ENCODE data around the gene PCDHA4.
"Not testable (repeated sequence)": the region's sequence is repeated elsewhere in the genome, so short reads cannot be mapped to it uniquely, and the experiment has no call there.

PCDHA4 gene

DNA sequence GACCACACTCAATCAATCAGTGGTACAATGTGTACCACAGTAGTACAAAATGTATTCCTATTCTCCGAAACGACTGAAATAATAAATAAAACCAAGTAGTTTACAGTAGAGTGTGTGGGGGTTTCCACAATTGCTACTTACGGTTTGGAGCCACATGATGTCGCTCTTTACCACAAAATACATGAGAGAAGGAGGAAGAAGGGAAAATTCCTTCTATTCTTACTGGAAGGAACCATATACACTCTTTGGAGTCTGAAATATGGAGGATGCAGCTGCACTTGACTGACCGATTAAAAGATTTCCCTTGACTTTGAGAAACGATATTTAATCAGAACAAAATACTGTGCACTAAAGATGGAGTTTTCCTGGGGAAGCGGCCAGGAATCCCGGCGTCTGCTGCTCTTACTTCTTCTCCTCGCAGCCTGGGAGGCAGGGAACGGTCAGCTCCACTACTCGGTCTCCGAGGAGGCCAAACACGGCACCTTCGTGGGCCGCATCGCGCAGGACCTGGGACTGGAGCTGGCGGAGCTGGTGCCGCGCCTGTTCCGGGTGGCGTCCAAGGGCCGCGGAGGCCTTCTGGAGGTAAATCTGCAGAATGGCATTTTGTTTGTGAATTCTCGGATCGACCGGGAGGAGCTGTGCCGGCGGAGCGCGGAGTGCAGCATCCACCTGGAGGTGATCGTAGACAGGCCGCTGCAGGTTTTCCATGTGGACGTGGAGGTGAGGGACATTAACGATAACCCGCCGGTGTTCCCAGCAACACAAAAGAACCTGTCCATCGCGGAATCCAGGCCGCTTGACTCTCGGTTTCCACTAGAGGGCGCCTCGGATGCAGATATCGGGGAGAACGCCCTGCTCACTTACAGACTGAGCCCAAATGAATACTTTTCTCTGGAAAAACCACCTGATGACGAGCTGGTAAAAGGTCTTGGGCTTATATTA is at the start of gene PCDHA4:
Gene PCDHA4, plus strand, starts transcription at position 235 of the 942 bp plus-strand sequence.
- FAIRE-seq: peak; percentile 96

DNA sequence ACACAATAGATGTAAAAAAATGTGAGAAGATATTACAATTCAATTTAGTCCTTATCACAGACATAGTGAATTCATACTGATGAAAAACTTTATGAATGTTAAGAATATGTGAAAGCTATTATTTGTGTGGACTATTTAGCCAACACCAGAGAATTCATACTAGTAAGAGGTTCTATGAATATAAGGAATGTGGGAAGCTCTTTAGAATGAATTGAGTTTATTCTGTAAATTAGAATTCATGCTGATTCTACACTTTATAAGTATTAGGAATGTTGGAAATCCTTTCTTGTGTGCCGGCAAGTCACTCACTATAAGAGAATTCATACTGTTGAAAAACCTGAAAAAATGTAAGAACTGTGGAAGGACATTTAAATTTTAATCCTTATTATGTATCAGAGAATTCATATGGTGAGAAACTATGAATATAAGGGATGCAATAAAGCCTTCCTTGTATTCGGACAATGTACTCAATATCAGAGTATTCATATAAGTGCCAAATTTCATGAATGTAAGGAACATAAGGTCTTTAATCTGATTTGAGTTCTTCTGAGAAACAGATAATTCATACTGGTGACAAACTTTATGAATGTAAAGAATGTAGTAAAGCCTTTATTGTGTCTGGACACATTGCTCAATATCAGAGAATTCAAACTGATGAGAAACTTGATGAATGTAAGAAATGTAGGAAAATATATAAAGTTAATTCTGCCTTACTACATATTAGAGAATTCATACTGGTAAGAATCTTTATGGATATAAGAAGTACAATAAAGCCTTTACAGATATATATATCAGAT is 42.5 kb upstream of the PCDHA4 start:
- peak; percentile 21 for FAIRE-seq

DNA sequence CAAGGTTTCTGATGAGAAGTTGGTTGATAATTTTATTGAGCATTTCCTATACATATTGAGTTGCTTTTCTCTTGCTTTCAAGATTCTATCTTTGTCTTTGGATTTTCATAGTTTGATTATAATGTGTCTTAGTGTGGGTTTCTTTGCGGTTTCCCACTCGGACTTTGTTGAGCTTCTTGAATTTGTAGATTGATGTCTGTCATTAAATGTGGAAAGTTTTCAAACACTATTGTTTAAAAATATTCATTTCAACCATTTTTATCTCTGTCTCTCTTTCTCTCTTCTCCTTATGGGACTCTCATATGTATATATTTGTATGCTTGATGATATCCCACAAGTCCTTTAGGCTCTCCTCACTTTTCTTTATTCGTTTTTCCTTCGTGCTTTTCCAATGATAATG is 39.4 kb upstream of the PCDHA4 start:
- no peak for FAIRE-seq

DNA sequence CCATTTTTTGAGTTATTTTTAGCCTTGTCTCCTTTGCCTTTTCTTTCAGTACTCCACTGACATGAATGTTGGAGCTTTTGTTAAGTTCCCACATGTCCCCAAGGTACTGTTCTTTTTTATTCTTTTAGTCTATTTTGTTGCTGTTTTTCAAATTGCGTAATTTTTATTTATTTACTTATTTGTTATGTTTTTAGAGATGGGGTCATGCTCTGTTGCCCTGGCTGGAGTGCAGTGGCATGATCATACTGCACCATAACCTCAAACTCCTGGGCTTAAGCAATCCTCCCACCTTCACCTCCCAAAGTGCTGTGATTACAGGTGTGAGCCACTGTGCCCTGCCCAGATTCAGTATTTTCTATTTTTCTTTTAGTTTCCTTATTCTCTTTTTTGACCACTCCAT is 26.4 kb upstream of the PCDHA4 start:
- FAIRE-seq: no peak

DNA sequence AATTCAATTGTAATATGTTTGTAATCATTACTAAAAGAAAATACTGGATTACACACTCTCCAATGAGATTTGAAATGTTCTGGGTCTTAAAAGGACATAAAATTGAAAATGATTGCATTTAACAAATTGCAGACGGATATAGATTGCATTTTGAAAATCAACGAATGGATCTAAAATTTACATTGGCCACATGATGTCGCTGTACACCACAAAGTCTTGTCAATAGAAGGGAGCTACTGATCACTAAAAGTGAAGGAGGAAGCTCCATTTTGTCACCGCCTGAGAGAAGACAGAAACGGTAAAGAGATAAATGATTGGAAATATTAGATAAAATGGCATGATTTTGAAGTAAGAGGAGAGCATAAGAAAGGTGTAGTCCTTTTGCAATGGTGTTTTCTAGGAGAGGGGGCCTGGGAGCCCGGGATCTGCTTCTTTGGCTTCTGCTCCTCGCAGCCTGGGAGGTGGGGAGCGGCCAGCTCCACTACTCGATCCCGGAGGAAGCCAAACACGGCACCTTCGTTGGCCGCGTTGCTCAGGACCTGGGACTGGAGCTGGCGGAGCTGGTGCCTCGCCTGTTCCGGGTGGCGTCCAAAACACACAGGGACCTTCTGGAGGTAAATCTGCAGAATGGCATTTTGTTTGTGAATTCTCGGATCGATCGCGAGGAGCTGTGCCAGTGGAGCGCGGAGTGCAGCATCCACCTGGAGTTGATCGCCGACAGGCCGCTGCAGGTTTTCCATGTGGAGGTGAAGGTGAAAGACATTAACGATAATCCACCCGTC is 20.8 kb upstream of the PCDHA4 start, which contains the start of gene PCDHA1:
Gene PCDHA1, plus strand, starts transcription at position 236 of the 782 bp plus-strand sequence.
- FAIRE-seq: no peak

DNA sequence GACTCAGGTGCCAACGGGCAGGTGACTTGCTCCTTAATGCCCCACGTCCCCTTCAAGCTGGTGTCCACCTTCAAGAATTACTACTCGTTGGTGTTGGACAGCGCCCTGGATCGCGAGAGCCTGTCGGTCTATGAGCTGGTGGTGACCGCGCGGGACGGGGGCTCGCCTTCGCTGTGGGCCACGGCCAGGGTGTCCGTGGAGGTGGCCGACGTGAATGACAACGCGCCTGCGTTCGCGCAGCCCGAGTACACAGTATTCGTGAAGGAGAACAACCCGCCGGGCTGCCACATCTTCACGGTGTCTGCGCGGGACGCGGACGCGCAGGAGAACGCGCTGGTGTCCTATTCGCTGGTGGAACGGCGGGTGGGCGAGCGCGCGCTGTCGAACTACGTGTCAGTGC is 19.4 kb upstream of the PCDHA4 start:
- FAIRE-seq: not testable (repeated sequence)

DNA sequence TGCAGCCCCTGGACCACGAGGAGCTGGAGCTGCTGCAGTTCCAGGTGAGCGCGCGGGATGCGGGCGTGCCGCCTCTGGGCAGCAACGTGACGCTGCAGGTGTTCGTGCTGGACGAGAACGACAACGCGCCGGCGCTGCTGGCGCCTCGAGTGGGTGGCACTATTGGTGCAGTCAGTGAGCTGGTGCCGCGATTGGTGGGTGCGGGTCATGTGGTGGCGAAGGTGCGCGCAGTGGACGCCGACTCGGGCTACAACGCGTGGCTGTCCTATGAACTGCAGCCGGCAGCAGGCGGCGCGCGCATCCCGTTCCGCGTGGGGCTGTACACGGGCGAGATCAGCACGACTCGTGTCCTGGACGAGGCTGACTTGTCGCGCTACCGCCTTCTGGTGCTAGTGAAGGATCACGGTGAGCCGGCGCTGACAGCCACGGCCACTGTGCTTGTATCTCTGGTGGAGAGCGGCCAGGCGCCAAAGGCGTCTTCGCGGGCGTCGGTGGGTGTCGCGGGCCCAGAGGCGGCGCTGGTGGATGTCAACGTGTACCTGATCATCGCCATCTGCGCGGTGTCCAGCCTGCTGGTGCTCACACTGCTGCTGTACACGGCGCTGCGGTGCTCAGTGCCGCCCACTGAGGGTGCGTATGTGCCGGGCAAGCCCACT is 18.9 kb upstream of the PCDHA4 start:
- FAIRE-seq: not testable (repeated sequence)

DNA sequence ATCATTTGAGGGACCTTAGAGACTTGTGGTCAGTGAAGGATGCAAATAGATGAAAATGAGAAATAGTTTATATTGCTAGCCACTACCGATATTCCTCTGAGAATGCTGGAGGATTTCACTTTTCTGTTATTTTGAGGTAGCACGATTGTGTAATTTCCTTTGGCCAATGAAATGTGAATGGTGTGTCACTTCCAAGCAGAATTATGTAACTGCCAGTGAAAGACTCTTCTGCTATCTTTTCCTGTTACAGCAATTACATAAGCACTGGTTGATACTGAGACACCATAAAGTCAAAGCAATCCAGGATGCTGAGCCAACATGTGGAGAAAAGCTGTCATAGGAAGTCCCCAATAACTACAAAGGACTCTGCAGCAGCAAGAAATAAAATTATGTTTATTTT is 15.8 kb upstream of the PCDHA4 start:
- FAIRE-seq: no peak

DNA sequence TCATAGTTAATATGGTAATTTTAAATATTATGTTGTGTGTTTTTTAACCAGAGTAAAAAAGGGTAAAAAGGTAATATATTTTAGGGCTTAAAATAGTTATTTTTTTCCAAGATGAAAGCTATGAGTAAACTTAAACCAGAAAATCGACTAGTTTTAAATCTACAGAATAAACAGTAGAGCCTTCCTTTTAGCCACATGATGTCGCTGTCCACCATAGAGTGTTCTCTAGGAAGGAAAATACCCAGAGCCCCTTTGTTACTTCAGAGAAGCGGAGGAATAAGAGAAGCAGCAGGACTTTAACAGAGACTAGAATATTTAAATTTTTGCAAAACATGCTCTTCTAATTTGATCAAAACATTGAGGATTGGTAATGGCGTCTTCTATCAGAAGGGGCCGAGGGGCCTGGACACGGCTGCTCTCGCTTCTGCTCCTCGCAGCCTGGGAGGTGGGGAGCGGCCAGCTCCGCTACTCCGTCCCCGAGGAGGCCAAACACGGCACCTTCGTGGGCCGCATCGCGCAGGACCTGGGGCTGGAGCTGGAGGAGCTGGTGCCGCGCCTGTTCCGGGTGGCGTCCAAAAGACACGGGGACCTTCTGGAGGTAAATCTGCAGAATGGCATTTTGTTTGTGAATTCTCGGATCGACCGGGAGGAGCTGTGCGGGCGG is 12.1 kb upstream of the PCDHA4 start, which contains the start of gene PCDHA2:
Gene PCDHA2, plus strand, starts transcription at position 258 of the 664 bp plus-strand sequence.
- peak; percentile 93 for FAIRE-seq

DNA sequence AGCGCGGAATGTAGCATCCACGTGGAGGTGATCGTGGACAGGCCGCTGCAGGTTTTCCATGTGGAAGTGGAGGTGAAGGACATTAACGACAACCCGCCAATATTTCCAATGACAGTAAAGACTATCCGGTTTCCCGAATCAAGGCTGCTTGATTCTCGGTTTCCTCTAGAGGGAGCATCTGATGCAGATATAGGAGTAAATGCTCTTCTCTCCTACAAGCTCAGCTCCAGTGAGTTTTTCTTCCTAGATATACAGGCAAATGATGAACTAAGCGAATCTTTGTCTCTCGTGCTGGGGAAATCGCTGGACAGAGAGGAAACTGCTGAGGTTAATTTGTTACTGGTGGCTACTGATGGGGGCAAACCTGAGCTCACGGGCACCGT is 11.6 kb upstream of the PCDHA4 start:
- no peak for FAIRE-seq

DNA sequence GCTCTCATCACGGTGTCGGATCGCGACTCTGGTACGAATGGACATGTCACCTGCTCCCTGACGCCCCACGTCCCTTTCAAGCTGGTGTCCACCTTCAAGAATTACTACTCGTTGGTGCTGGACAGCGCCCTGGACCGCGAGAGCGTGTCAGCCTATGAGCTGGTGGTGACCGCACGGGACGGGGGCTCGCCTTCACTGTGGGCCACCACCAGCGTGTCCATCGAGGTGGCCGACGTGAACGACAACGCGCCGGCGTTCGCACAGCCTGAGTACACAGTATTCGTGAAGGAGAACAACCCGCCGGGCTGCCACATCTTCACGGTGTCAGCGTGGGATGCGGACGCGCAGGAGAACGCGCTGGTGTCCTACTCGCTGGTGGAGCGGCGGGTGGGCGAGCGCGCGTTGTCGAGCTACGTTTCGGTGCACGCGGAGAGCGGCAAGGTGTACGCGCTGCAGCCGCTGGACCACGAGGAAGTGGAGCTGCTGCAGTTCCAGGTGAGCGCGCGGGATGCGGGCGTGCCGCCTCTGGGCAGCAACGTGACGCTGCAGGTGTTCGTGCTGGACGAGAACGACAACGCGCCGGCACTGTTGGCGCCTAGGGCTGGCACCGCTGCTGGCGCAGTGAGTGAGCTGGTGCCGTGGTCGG is 10.7 kb upstream of the PCDHA4 start:
- FAIRE-seq: not testable (repeated sequence)

DNA sequence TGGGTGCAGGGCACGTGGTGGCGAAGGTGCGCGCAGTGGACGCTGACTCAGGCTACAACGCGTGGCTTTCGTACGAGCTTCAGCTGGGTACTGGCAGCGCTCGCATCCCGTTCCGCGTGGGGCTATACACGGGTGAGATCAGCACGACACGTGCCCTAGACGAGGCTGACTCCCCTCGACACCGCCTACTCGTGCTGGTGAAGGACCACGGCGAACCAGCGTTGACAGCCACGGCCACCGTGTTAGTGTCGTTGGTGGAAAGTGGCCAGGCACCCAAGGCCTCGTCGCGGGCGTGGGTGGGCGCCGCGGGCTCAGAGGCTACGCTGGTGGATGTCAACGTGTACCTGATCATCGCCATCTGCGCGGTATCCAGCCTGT is 10.2 kb upstream of the PCDHA4 start:
- no peak for FAIRE-seq

DNA sequence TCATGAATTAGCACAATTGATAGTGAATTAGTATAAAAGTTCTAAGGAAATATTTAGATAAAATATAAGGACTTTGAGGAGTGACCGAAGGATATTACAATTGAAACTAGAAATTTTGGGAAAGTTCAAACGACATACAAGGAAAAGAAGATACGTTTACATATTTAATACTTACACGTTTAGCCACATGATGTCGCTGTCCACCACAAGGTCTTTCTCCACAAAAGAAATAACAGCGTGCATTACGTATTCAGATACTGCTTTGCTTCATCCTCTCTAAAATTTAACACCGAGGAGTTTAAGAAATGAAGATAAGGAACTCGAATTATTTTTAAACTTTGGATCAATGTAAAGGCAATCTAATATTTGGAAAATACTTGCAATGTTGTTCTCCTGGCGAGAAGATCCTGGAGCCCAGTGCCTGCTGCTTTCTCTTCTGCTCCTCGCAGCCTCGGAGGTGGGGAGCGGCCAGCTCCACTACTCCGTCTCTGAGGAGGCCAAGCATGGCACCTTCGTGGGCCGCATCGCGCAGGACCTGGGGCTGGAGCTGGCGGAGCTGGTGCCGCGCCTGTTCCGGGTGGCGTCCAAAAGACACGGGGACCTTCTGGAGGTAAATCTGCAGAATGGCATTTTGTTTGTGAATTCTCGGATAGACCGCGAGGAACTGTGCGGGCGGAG is 5.9 kb upstream of the PCDHA4 start, which contains the start of gene PCDHA3:
Gene PCDHA3, plus strand, starts transcription at position 242 of the 678 bp plus-strand sequence.
- no peak for FAIRE-seq

DNA sequence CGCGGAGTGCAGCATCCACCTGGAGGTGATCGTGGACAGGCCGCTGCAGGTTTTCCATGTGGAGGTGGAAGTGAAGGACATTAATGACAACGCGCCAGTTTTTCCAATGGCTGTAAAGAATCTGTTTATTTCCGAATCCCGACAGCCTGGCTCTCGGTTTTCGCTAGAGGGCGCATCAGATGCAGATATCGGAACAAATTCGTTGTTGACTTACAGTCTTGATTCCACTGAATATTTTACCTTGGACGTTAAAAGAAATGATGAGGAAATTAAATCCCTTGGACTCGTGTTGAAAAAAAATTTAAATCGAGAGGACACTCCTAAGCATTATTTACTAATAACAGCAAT is 5.4 kb upstream of the PCDHA4 start:
- no peak for FAIRE-seq

DNA sequence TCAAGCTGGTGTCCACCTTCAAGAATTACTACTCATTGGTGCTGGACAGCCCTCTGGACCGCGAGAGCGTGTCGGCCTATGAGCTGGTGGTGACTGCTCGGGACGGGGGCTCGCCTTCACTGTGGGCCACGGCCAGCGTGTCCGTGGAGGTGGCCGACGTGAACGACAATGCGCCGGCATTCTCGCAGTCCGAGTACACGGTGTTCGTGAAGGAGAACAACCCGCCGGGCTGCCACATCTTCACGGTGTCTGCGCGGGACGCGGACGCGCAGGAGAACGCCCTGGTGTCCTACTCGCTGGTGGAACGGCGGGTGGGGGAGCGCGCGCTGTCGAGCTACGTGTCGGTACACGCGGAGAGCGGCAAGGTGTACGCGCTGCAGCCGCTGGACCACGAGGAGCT is 4.5 kb upstream of the PCDHA4 start:
- FAIRE-seq: not testable (repeated sequence)

DNA sequence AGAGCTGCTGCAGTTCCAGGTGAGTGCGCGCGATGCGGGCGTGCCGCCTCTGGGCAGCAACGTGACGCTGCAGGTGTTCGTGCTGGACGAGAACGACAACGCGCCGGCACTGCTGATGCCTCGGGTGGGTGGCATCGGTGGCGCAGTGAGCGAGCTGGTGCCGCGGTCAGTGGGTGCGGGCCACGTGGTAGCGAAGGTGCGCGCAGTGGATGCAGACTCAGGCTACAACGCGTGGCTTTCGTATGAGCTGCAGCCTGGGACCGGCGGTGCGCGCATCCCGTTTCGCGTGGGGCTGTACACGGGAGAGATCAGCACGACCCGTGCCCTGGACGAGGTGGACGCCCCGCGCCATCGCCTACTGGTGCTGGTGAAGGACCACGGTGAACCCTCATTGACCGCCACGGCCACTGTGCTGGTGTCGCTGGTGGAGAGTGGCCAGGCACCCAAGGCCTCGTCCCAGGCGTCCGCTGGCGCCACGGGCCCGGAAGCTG is 4.0 kb upstream of the PCDHA4 start:
- FAIRE-seq: no peak

DNA sequence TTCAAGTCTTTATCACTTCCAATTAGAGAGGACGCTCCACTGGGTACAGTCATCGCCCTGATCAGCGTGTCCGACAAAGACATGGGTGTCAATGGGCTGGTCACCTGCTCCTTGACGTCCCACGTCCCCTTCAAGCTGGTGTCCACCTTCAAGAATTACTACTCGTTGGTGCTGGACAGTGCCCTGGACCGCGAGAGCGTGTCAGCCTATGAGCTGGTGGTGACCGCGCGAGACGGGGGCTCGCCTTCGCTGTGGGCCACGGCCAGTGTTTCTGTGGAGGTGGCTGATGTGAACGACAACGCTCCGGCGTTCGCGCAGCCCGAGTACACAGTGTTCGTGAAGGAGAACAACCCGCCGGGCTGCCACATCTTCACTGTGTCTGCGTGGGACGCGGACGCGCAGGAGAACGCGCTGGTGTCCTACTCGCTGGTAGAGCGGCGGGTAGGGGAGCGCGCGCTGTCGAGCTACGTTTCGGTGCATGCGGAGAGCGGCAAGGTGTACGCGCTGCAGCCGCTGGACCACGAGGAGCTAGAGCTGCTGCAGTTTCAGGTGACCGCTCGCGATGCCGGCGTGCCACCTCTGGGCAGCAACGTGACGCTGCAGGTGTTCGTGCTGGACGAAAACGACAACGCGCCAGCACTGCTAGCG is 1.5 kb downstream of the PCDHA4 start:
- not testable (repeated sequence) for FAIRE-seq

DNA sequence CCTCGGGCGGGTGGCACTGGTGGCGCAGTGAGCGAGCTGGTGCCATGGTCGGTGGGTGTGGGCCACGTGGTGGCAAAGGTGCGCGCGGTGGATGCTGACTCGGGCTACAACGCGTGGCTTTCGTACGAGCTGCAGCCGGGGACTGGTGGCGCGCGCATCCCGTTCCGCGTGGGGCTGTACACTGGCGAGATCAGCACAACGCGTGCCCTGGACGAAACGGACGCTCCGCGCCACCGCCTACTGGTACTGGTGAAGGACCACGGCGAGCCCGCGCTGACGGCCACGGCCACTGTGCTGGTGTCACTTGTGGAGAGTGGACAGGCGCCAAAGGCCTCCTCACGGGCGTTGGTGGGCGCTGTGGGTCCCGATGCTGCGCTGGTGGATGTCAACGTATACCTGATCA is 2.0 kb downstream of the PCDHA4 start:
- FAIRE-seq: no peak

DNA sequence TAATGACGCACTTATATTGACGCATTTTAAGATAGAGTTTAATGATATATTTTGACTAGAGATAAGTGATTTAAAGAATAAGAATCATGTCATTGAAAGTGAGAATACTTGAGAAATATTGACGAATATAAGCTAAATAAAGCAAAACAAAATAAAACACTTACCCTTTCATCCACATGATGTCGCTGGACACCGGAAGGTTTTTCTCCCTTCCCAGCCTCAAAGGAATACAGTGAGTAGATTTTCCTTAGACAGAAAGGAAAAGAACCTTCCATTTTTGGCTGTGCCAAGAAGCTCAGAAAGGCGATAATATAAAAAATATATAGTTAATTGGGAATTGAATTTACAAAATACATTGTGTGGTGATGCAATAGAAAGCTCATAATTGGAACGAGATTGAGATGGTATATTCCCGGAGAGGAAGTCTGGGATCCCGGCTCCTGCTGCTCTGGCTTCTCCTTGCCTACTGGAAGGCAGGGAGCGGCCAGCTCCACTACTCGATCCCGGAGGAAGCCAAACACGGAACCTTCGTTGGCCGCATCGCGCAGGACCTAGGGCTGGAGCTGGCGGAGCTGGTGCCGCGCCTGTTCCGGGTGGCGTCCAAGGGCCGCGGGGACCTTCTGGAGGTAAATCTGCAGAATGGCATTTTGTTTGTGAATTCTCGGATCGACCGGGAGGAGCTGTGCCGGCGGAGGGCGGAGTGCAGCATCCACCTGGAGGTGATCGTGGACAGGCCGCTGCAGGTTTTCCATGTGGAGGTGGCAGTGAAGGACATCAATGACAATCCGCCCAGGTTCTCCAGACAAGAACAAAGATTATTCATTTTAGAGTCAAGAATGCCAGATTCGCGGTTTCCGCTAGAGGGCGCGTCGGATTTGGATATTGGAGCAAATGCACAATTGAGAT is 14.8 kb downstream of the PCDHA4 start, which contains the start of gene PCDHA5:
Gene PCDHA5, plus strand, starts transcription at position 239 of the 906 bp plus-strand sequence.
- peak; percentile 95 for FAIRE-seq
